Heart left ventricle (tissue), 16 donors: ENCODE results near the gene PHF10. TPM values are rescaled to one million over a fixed set of nuclear protein-coding genes. Genes with fewer than 3 reads are reported as not detected.

Experiments used
- ATAC-seq, 4 donors: fragments of 200-7000 bp; cut with Tn5 transposase; one replicate each; pipeline ENCODE4 v1.9.1; 2020 to 2022; ENCODE audit warnings: moderate library complexity in 4 of 4, mild to moderate bottlenecking in 3 of 4, moderate number of reproducible peaks in 1 of 4
- DNase-seq, 5 donors: peaks; one replicate each; pipeline ENCODE4 v3.0.0-alpha.2; 2020
- H3K27ac ChIP-seq, 12 donors: fragments of 200-600 bp; sonication (generic) in 4 of 12; one replicate each; pipeline versions ENCODE4 v1.5.0 to v1.8.0; 2016 to 2022; ENCODE audit warnings: mild to moderate bottlenecking in 2 of 12
- H3K27me3 ChIP-seq, 9 donors: fragments of 200-600 bp; sonication (generic) in 2 of 9; one replicate each; pipeline versions ENCODE4 v1.5.1 to v1.8.0; 2016 to 2022; ENCODE audit warnings: mild to moderate bottlenecking in 3 of 9
- H3K36me3 ChIP-seq, 9 donors: fragments of 200-600 bp; sonication (generic) in 2 of 9; one replicate each; pipeline versions ENCODE4 v1.5.0 to v1.8.0; 2018 to 2022; ENCODE audit warnings: mild to moderate bottlenecking in 2 of 9
- H3K4me1 ChIP-seq, 12 donors: fragments of 200-600 bp; sonication (generic) in 4 of 12; one replicate each; pipeline versions ENCODE4 v1.5.0 to v1.8.0; 2016 to 2022; ENCODE audit warnings: mild to moderate bottlenecking in 3 of 12
- H3K4me3 ChIP-seq, 12 donors: fragments of 200-600 bp; sonication (generic) in 4 of 12; one replicate each; pipeline versions ENCODE4 v1.5.0 to v1.8.0; 2017 to 2022; ENCODE audit warnings: mild to moderate bottlenecking in 9 of 12, moderate library complexity in 4 of 12
- H3K9me3 ChIP-seq, 12 donors: fragments of 200-600 bp; sonication (generic) in 4 of 12; one replicate each; pipeline versions ENCODE4 v1.5.0 to v1.8.0; 2016 to 2022; ENCODE audit warnings: mild to moderate bottlenecking in 1 of 12
- CTCF ChIP-seq, 12 donors: fragments of 200-600 bp; sonication (generic) in 4 of 12; IDR thresholded peaks; one replicate each; pipeline versions ENCODE4 v1.5.0 to v1.8.0; 2018 to 2022; ENCODE audit warnings: antibody characterized with exemption in 12 of 12, mild to moderate bottlenecking in 5 of 12
- POLR2A ChIP-seq, 2 donors: fragments of 450-650 bp; IDR thresholded peaks; one replicate each; pipeline ENCODE4 v1.6.1; 2017; ENCODE audit warnings: antibody characterized with exemption in 2 of 2, mild to moderate bottlenecking in 2 of 2, moderate library complexity in 2 of 2
- WGBS, 4 donors: extraction: QIAGEN DNeasy Blood & Tissue Kit in 2 of 4; methylation state at CpG; one replicate each; pipeline versions ENCODE4 v1.1.5 to v1.1.7; 2013 to 2018; 5-methylcytosine and 5-hydroxymethylcytosine counted together
- intact Hi-C, 10 donors: fragments of 100-400 bp; cut with DNase I; formaldehyde crosslinking; loops; one replicate each; pipeline versions ENCODE4 v1.11.1 to v1.14.2; 2022
- polyA plus RNA-seq, 2 donors: library from polyadenylated mRNA; stranded (reverse); fragments of 200-250 nt; gene quantifications; one replicate each; pipeline ENCODE4 v1.2.3, GENCODE V29; 2013
- total RNA-seq, 9 donors: library from RNA; depleted of rRNA in 2 of 9; stranded (reverse); fragments of >200 nt in 2 of 9; fragmentation: NEBNext Ultra II Directional in 3 of 9; extraction: Animal tissue kit (Norgen Biotek cat#: 25700) in 3 of 9; gene quantifications; one replicate each; pipeline versions ENCODE4 v1.1.0 to v1.2.4, GENCODE V29; 2016 to 2023
- donor health status: ischemic (EF 13 %, LVEDD 7.1; RV severe dilation, severe dysfunction).
- donor health status: healthy with polysubstance abuse.
- donor health status: DM: no; HTN: yes; CAD: no.
- donor health status: DM: no; HTN: no; CAD: no.
- donor health status: ischemic (EF 25% LVEDD 6.9; RV normal size, moderate dysfunction).
- donor health status: ischemic (EF 25% LVEDD 5.7; RV mildly dilated, moderate dysfunction).
- donor health status: healthy.
- donor health status: DM: yes; HTN: yes; CAD: no.
- donor health status: ischemic (EF 35%, LVEDD 5.7; RV mildly dilated, moderate dysfunction).
- donor health status: nonischemic (EF 11% LVEDD 7.7; RV severe dilation, severe dysfunction).
- donor health status: DM: yes; HTN: yes; CAD: no.
- donor health status: PGD.
- donor health status: ischemic (EF 29% LVEDD 5.4; RV normal size, mild dysfunction).
- donor health status: nonischemic (EF 23%, LVEDD 6.1; RV moderate dilation, normal function).

Gene PHF10
- total and polyA plus RNA-seq, 11 donors: 31.4 to 63.2 (median 50.9) TPM

- TF ChIP-seq CTCF (IDR thresholded peaks at IDR 0.05) (peak in 10 of 12 donors; percentile 14 to 37 (median 24)), POLR2A (IDR thresholded peaks at IDR 0.05) (peak in 1 of 2 donors; percentile 81)
- DNase-seq (peak; percentile 92 to 96 (median 94)), ATAC-seq (peak; percentile 97 to 100 (median 99))
- H3K36me3 ChIP-seq: peaks cover 0 to 15% (median 2%) of the 10 kb centered on the region in 9 donors
- H3K4me3 ChIP-seq: peak within 1 kb of the TSS; percentile 66 to 98 (median 88)
- WGBS, 4 donors: 0 to 1% (median 1%) methylated on average over 16 to 90 of the region's 90 CpGs
- peaks cover 0 to 9% (median 0%) of the 10 kb centered on the region in 12 donors for H3K9me3 ChIP-seq
- peaks cover 0 to 29% (median 17%) of the 10 kb centered on the region in 12 donors for H3K4me1 ChIP-seq
- intact Hi-C loops: loop anchor here in 9 of 10 donors (1.0 to 10.0 kb wide), 13 partner anchors 25 to 806 kb away; partner anchors contain the start of genes PSMB1 (in 5 of the 9), TBP (in 5 of the 9), C6orf120 (in 3 of the 9) and WDR27 (in 3 of the 9)
- H3K27me3 ChIP-seq: no peaks in the 10 kb centered on the region
- H3K27ac ChIP-seq: peak within 1 kb of the TSS; percentile 85 to 97 (median 96)
Observed at GRCh38 chr6:169751242-169752073, 27.2 kb upstream of the PHF10 start, which contains the start of the genes DYNLT2 and ERMARD. Gene DYNLT2 (minus strand): TSS chr6:169751572. CDS start chr6:169751458, 114 bp downstream. Gene ERMARD (plus strand): TSS chr6:169751622. CDS start chr6:169751658, 36 bp downstream.

GRCh38 chr6:169746556-169746955 is 22.3 kb upstream of the PHF10 start:
- Histone ChIP-seq H3K27me3 (no peaks in the 10 kb centered on the region), H3K4me1 (peaks cover 0 to 16% (median 9%) of the 10 kb centered on the region in 12 donors), H3K9me3 (peaks cover 0 to 26% (median 0%) of the 10 kb centered on the region in 12 donors), H3K4me3 (no peak overlapping the region), H3K27ac (no peak overlapping the region), H3K36me3 (no peaks in the 10 kb centered on the region)
- TF ChIP-seq CTCF (IDR thresholded peaks at IDR 0.05) (no peak), POLR2A (IDR thresholded peaks at IDR 0.05) (no peak)
- ATAC-seq (no peak), DNase-seq (no peak)
- 90 to 93% (median 93%) methylated on average over 1 of the region's 1 CpG for WGBS, 4 donors
- intact Hi-C loops: no loop called here

- DNase-seq (no peak), ATAC-seq (no peak)
- H3K27ac ChIP-seq: no peak overlapping the region
- H3K27me3 ChIP-seq: no peaks in the 10 kb centered on the region
- H3K36me3 ChIP-seq: no peaks in the 10 kb centered on the region
- no peak overlapping the region for H3K4me3 ChIP-seq
- TF ChIP-seq POLR2A (IDR thresholded peaks at IDR 0.05) (no peak), CTCF (IDR thresholded peaks at IDR 0.05) (no peak)
- intact Hi-C loops: no loop called here
- peaks cover 0 to 26% (median 0%) of the 10 kb centered on the region in 12 donors for H3K9me3 ChIP-seq
- H3K4me1 ChIP-seq: peaks cover 0 to 10% (median 4%) of the 10 kb centered on the region in 12 donors
- 80 to 90% (median 86%) methylated on average over 3 of the region's 3 CpGs for WGBS, 4 donors
Observed at GRCh38 chr6:169745405-169745804, 21.1 kb upstream of the PHF10 start.

DNA sequence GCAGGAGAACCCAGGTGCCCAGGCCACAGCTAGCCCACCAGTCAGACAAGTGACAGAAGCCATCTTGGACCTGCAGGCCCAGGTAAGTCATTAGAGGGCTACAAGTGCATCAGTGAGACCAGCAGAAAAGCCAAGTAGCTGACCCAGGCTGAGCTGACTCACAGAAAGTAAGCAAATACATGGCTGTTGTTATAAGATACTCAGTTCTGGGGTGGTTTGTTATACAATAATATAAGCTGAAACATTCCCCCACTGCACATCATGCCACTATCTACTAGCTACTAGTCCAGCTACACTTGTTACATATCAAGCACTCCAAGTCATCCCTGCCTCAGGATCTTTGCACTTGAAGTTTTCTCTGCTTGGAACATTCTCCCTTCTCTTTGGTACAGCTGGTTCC is 17.0 kb upstream of the PHF10 start:
- Histone ChIP-seq H3K4me1 (peaks cover 0 to 8% (median 0%) of the 10 kb centered on the region in 12 donors), H3K4me3 (no peak overlapping the region), H3K27ac (no peak overlapping the region), H3K9me3 (peaks cover 0 to 15% (median 0%) of the 10 kb centered on the region in 12 donors), H3K27me3 (no peaks in the 10 kb centered on the region), H3K36me3 (no peaks in the 10 kb centered on the region)
- no peak for TF ChIP-seq CTCF (IDR thresholded peaks at IDR 0.05)
- TF ChIP-seq POLR2A (IDR thresholded peaks at IDR 0.05): no peak
- intact Hi-C loops: no loop called here
- ATAC-seq: no peak
- DNase-seq: no peak
